CD4-positive, alpha-beta T cell treated with Interleukin-17A for 1 hour (primary cell): ENCODE data around the gene SLCO2A1.

Experiments used
- DNase-seq: peaks from one replicate; pipeline ENCODE4 v3.0.0-alpha.2; 2020

The SLCO2A1 gene

GRCh38 chr3:133997871-133998635, 31.7 kb downstream of the SLCO2A1 start:
- DNase-seq = no peak

- DNase-seq = no peak
Measured at GRCh38 chr3:133996996-133997395, 32.7 kb downstream of the SLCO2A1 start.

DNA sequence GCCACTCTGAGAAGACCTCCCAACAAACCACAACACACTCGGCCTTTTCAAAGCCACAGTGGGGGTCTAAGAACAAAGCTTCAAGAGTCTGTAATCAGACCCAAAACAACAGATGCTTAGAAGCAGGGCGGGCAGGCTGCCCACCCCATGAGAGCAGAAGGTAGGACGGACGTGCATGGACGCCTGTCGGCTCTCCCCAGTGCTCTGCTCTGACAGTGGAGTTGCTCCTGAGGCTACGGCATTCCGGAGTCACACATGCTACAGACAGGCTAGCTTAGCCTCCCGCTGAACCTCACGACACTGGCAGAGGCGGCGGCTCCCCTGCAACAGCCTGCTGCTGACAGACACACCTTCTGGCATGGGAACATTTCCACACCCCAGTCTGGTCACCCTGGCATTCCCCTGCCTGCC, 33.5 kb downstream of the SLCO2A1 start:
- DNase-seq = no peak

DNA sequence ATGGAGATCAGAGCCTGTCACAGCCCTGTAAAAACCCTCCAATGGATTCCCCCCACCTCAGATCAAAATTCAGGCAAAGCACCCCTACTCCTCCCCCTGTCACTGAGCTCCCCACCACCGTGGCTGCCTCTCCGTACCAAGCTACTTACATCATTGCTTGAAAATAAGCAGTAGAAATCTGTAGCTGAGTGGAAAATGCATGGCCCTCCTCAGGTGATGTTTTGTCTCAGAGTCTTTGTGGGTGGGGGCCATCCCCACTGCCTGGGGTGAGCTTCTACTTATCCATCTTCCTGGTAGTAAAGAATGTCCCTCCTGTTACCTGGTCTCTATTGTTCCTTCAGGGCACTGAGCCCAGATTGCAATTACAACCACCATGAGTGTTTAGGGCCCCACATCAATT, 34.5 kb downstream of the SLCO2A1 start:
- DNase-seq = no peak

GRCh38 chr3:133994166-133994890, 35.4 kb downstream of the SLCO2A1 start:
- no peak for DNase-seq

- DNase-seq = no peak
Measured at GRCh38 chr3:133992951-133993620, 36.6 kb downstream of the SLCO2A1 start.

GRCh38 chr3:133992381-133992780, 37.3 kb downstream of the SLCO2A1 start:
- DNase-seq = no peak

DNA sequence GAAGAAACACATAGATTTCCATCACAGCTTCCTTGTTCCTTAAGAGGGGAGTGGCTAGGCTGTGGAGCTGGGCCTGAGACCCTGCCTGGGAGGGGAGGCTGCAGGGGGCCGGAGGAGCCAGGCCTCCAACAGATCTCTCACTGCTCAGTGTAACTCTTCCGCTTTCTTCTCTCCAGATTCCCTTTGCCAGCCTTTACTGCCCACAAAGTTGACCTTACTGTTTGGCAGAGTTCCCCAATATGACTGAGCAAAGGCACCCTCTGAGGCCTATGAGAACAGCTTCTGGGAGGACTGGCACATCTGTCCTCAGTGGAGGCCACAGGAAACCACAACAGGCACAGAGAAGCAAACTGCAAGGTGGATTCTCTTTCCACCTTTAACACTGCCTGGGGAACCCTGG, 38.1 kb downstream of the SLCO2A1 start:
- no peak for DNase-seq

- no peak for DNase-seq
Measured at GRCh38 chr3:133991209-133991608, 38.5 kb downstream of the SLCO2A1 start.

DNA sequence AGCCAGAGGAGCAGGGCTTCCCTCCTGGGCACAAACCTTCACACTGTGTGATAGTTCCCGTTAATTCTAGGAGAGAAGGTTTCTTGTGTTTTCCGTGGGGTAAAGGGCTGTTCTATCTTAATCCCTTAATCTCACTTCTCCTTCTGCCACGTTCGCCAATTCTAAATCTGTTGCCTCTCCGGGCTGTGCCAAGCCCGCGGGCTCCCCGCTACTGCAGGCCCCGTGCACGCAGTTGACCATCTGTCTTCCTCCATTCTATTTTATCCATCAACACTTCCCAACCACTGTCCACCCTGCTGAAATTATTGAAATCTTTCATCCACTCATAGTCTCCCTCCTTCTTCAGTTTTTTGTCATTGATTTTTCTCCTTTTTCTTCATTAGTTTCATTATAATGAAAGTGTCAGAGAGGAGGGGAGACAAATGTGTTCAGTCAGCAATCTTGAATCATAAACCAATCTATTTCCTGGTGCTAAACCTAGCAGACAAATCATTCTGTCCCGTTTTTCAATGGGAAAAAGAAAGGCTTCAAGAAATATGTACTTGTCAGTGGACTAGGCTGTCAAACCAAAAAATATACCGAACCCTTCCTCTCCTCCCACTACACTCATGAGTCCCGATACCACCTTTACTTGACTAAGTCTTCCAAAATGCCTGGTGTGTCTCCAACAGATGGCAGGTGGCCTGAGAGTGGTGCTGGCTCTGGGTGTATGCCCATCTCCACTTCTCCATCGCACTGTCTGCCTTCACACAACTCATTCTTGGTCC, 39.6 kb downstream of the SLCO2A1 start:
- no peak for DNase-seq

- no peak for DNase-seq
Measured at GRCh38 chr3:133988631-133989161, 41.0 kb downstream of the SLCO2A1 start.

DNA sequence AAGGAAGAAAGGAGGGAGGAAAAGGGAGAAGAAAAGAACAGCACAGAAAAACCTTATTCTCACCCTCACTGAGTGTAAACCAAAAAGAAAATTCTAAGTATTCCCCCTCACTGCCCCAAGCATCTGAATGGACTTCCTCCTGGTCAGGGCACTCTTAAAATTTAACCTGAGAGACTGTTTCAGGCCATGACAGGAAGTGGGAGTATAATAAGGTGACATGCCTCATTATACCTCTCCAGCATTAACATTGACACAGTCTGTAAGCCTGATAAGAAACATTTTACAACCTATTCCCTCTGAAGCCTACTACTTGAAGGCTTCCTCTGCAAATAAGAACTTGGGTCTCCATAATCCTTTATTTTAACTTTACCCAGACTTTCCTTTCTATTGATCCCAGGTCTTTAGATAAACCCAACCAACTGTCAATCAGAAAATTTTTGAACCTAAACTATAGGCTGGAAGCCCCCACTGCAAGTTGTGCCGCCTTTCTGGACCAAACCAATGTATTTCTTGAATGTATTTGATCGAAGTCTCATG, 41.7 kb downstream of the SLCO2A1 start:
- DNase-seq = no peak

- DNase-seq = no peak
Measured at GRCh38 chr3:133987136-133987535, 42.6 kb downstream of the SLCO2A1 start.

GRCh38 chr3:133986311-133986710, 43.4 kb downstream of the SLCO2A1 start:
- no peak for DNase-seq

DNA sequence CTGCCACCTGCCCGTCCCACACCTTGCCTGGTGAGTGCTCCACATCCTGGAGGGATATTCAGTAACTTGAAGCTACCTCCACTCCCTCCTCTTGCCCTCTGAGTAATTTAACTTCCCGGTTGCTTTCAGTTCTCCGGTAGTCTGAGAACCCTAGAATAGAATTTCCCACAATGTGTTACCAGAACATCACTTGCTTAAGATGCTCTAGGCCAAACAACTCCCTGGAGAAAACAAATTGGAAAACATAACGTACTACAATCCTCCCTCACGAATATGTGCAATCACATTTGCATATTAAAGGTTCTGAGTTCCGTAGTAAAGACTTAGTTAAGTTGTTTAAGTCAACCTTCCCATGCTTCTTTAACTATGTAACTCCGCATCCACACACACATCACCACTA, 44.8 kb downstream of the SLCO2A1 start:
- no peak for DNase-seq

- no peak for DNase-seq
Measured at GRCh38 chr3:133983576-133984560, 45.9 kb downstream of the SLCO2A1 start.

- DNase-seq = no peak
Measured at GRCh38 chr3:133983126-133983525, 46.6 kb downstream of the SLCO2A1 start.

GRCh38 chr3:133980550-133980949, 49.2 kb downstream of the SLCO2A1 start:
- DNase-seq = no peak

GRCh38 chr3:133980035-133980434, 49.7 kb downstream of the SLCO2A1 start:
- DNase-seq = no peak

GRCh38 chr3:133979553-133979952, 50.2 kb downstream of the SLCO2A1 start:
- DNase-seq = no peak

DNA sequence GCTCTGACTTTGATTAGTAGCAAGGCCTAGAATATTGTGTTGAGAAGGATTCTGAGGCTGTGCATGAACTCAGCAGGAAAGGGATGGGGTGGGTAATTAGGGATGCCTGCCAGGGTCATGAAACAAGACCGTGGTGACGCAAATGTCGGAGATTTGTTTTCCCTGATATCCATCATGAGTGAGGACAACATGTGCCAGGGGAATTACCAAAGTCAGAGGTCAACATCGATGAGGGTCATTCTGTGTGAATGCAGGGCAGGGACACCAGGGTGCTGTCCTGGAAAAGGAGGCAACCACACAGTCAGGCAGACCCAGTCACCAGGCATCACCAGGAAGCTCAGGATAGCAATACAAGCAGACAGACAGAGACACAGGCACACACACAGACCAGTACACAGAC, 52.2 kb downstream of the SLCO2A1 start:
- no peak for DNase-seq
